ENCODE results near the gene ZDBF2.

- no peak for TF ChIP-seq CTCF (IDR thresholded peaks at IDR 0.05; ENCODE audit: control extremely low read depth in 1 of 3, insufficient read depth in 1 of 3, low read depth in 1 of 3, low read length in 3 of 3)
- TF ChIP-seq EZH2 (IDR thresholded peaks at IDR 0.05; ENCODE audit: low read depth, low read length, severe bottlenecking), result no peak
- TF ChIP-seq SP4 (IDR thresholded peaks at IDR 0.05; ENCODE audit: low read length), result no peak
- no peak for TF ChIP-seq POLR2AphosphoS5 (IDR thresholded peaks at IDR 0.05; ENCODE audit: low read depth, low read length)
- no peak for TF ChIP-seq USF2 (IDR thresholded peaks at IDR 0.05; ENCODE audit: low read length)
- TF ChIP-seq SUZ12 (IDR thresholded peaks at IDR 0.05; ENCODE audit: low read length), result no peak
- no peak for TF ChIP-seq RBBP5 (IDR thresholded peaks at IDR 0.05; ENCODE audit: borderline replicate concordance, low read depth, low read length)
- TF ChIP-seq CBX5 (IDR thresholded peaks at IDR 0.05; ENCODE audit: low read depth, low read length), result no peak
- TF ChIP-seq TEAD4 (IDR thresholded peaks at IDR 0.05; ENCODE audit: low read depth, low read length), result no peak
- TF ChIP-seq TAF1 (IDR thresholded peaks at IDR 0.05; ENCODE audit: low read depth, low read length), result no peak
- TF ChIP-seq KDM1A (IDR thresholded peaks at IDR 0.05; ENCODE audit: borderline replicate concordance, low read length), result no peak
- TF ChIP-seq FOSL1 (IDR thresholded peaks at IDR 0.05; ENCODE audit: insufficient read depth, low read depth, low read length), result no peak
Measured at GRCh38 chr2:206352571-206352970, 78.1 kb downstream of the ZDBF2 start.

Data from H1 (cell line).